Ectodermal cell (in vitro differentiated cells): ENCODE results near the gene COX6A2.

Source experiments
- H3K27ac ChIP-seq: 2 replicates; pipeline ENCODE4 v1.7.0; 2013; ENCODE audit warnings: mild to moderate bottlenecking, low read depth, low read length; ENCODE audit not compliant: insufficient read depth, poor library complexity, severe bottlenecking
- H3K27me3 ChIP-seq: 2 replicates; pipeline ENCODE4 v1.7.0; 2013; ENCODE audit warnings: mild to moderate bottlenecking, low read length; ENCODE audit not compliant: insufficient read depth, control insufficient read depth, poor library complexity, severe bottlenecking
- H3K36me3 ChIP-seq: one replicate; pipeline ENCODE4 v1.7.0; 2013; ENCODE audit warnings: low read length; ENCODE audit not compliant: control insufficient read depth, insufficient read depth
- H3K4me1 ChIP-seq: one replicate; pipeline ENCODE4 v1.7.0; 2013; ENCODE audit warnings: low read length; ENCODE audit not compliant: control insufficient read depth, insufficient read depth
- H3K4me3 ChIP-seq: 2 replicates; pipeline ENCODE4 v1.7.0; 2013; ENCODE audit warnings: low read depth, low read length, control low read depth; ENCODE audit not compliant: insufficient read depth
- H3K9me3 ChIP-seq: 2 replicates; pipeline ENCODE4 v1.7.0; 2013; ENCODE audit warnings: mild to moderate bottlenecking, low read length, moderate library complexity; ENCODE audit not compliant: control insufficient read depth
- WGBS, 2 experiments: methylation state at CpG; one replicate each; pipeline ENCODE4 v1.1.7; 2013; ENCODE audit warnings: missing lambda C conversion rate in 2 of 2; 5-methylcytosine and 5-hydroxymethylcytosine counted together

COX6A2 gene

GRCh38 chr16:31461921-31462804 lies 34.0 kb upstream of the COX6A2 start:
- WGBS, 2 experiments = 94% methylated on average over 35 of the region's 35 CpGs
- Histone ChIP-seq H3K36me3 (no peaks in the 10 kb centered on the region), H3K4me3 (no peak overlapping the region), H3K9me3 (no peaks in the 10 kb centered on the region), H3K4me1 (peaks cover 10% of the 10 kb centered on the region), H3K27me3 (no peaks in the 10 kb centered on the region), H3K27ac (no peak overlapping the region)

GRCh38 chr16:31461201-31461920 lies 33.2 kb upstream of the COX6A2 start:
- H3K27ac ChIP-seq = no peak overlapping the region
- H3K36me3 ChIP-seq = no peaks in the 10 kb centered on the region
- H3K4me3 ChIP-seq = no peak overlapping the region
- H3K4me1 ChIP-seq = peaks cover 14% of the 10 kb centered on the region
- no peaks in the 10 kb centered on the region for H3K9me3 ChIP-seq
- 91 to 92% methylated on average over 10 of the region's 10 CpGs for WGBS, 2 experiments
- no peaks in the 10 kb centered on the region for H3K27me3 ChIP-seq

- Histone ChIP-seq H3K4me1 (peaks cover 14% of the 10 kb centered on the region), H3K27me3 (no peaks in the 10 kb centered on the region), H3K27ac (peak overlapping the region; percentile 95), H3K4me3 (peak overlapping the region; percentile 53), H3K9me3 (no peaks in the 10 kb centered on the region), H3K36me3 (no peaks in the 10 kb centered on the region)
- 70 to 75% methylated on average over 6 to 7 of the region's 8 CpGs for WGBS, 2 experiments
Observed at GRCh38 chr16:31460582-31461002, 32.4 kb upstream of the COX6A2 start.

- H3K27me3 ChIP-seq = no peaks in the 10 kb centered on the region
- peak overlapping the region; percentile 64 for H3K4me3 ChIP-seq
Observed at GRCh38 chr16:31459687-31460581, 31.8 kb upstream of the COX6A2 start.

GRCh38 chr16:31458844-31459686 lies 30.9 kb upstream of the COX6A2 start, which contains the start of gene ARMC5:
Gene ARMC5, plus strand, starts transcription at chr16:31459501. Its CDS starts 24 bp downstream, at chr16:31459525.
- Histone ChIP-seq H3K27me3 (no peaks in the 10 kb centered on the region), H3K36me3 (no peaks in the 10 kb centered on the region), H3K4me3 (peak within 1 kb of the TSS; percentile 64), H3K9me3 (no peaks in the 10 kb centered on the region), H3K27ac (peak within 1 kb of the TSS; percentile 95), H3K4me1 (peaks cover 14% of the 10 kb centered on the region)
- 0% methylated on average over 91 of the region's 91 CpGs for WGBS, 2 experiments

More at GRCh38 chr16:31459687-31460581, 31.8 kb upstream of the COX6A2 start:
- Histone ChIP-seq H3K9me3 (no peaks in the 10 kb centered on the region), H3K27ac (peak overlapping the region; percentile 95), H3K4me1 (peaks cover 14% of the 10 kb centered on the region), H3K36me3 (no peaks in the 10 kb centered on the region)
- 7 to 8% methylated on average over 61 of the region's 61 CpGs for WGBS, 2 experiments

- H3K4me3 ChIP-seq = peak overlapping the region; percentile 64
- H3K4me1 ChIP-seq = peaks cover 19% of the 10 kb centered on the region
- H3K27ac ChIP-seq = peak overlapping the region; percentile 39
- 4 to 5% methylated on average over 42 of the region's 42 CpGs for WGBS, 2 experiments
- no peaks in the 10 kb centered on the region for H3K27me3 ChIP-seq
- H3K9me3 ChIP-seq = no peaks in the 10 kb centered on the region
- H3K36me3 ChIP-seq = no peaks in the 10 kb centered on the region
Observed at GRCh38 chr16:31458073-31458843, 30.1 kb upstream of the COX6A2 start.

GRCh38 chr16:31456988-31457360 lies 28.8 kb upstream of the COX6A2 start:
- no peak overlapping the region for H3K4me3 ChIP-seq
- no peak overlapping the region for H3K27ac ChIP-seq
- H3K27me3 ChIP-seq = no peaks in the 10 kb centered on the region
- H3K4me1 ChIP-seq = peaks cover 31% of the 10 kb centered on the region
- H3K36me3 ChIP-seq = no peaks in the 10 kb centered on the region
- 91 to 92% methylated on average over 8 of the region's 8 CpGs for WGBS, 2 experiments
- no peaks in the 10 kb centered on the region for H3K9me3 ChIP-seq

- H3K27ac ChIP-seq = no peak overlapping the region
- peaks cover 33% of the 10 kb centered on the region for H3K4me1 ChIP-seq
- no peak overlapping the region for H3K4me3 ChIP-seq
- H3K27me3 ChIP-seq = no peaks in the 10 kb centered on the region
- 85 to 86% methylated on average over 17 of the region's 17 CpGs for WGBS, 2 experiments
- no peaks in the 10 kb centered on the region for H3K36me3 ChIP-seq
- no peaks in the 10 kb centered on the region for H3K9me3 ChIP-seq
Observed at GRCh38 chr16:31455601-31456314, 27.6 kb upstream of the COX6A2 start.
